Measurements from ENCODE around the gene RCBTB2. TPM values are rescaled to one million over a fixed set of nuclear protein-coding genes. Genes with fewer than 3 reads are reported as not detected.

Gene RCBTB2
- total and polyA plus RNA-seq, 2 donors (not counting 3 experiments of a cell fraction or from before 2014, with no cell fraction given) = 10.7 to 12.6 TPM

- CTCF ChIA-PET = interaction anchor here (0.5 to 1.1 kb wide), 2 partner anchors 14 to 102 kb away, joined by 3 to 5 read pairs; no protein-coding TSS in a partner anchor
- no peak overlapping the region for H2AFZ ChIP-seq (ENCODE audit: low read depth, low read length)
- FAIRE-seq (no peak), DNase-seq (ENCODE audit: low read depth, low spot score) (no peak)
- no peak overlapping the region for H3K27ac ChIP-seq (ENCODE audit: insufficient read depth, low read depth, low read length)
- H3K4me1 ChIP-seq (ENCODE audit: control insufficient read depth, extremely low read depth, insufficient read depth, low read length) = peaks cover 7% of the 10 kb centered on the region
- no peaks in the 10 kb centered on the region for H3K36me3 ChIP-seq (ENCODE audit: control insufficient read depth in 2 of 2, extremely low read depth in 1 of 2, insufficient read depth in 2 of 2, low read length in 2 of 2)
- no peaks in the 10 kb centered on the region for H4K20me1 ChIP-seq (replicated peaks; ENCODE audit: control insufficient read depth, extremely low read depth, insufficient read depth, low read length)
- intact Hi-C loops (cut with micrococcal nuclease) = no loop called here
- H3K4me3 ChIP-seq (replicated peaks in 1 of 3; ENCODE audit: insufficient read depth in 1 of 3, low read depth in 1 of 3, low read length in 3 of 3) = no peak overlapping the region
- POLR2A ChIA-PET = no interaction called here
- TF ChIP-seq JUN (IDR thresholded peaks at IDR 0.05; ENCODE audit: borderline replicate concordance, insufficient read depth, insufficient read length, low read depth) (no peak), MYC (IDR thresholded peaks at IDR 0.05; ENCODE audit: low read depth, low read length) (no peak), CTCF (IDR thresholded peaks at IDR 0.05; ENCODE audit: extremely low read depth in 1 of 2, insufficient read depth in 1 of 2, low read depth in 1 of 2, low read length in 2 of 2) (no peak), MAX (IDR thresholded peaks at IDR 0.05; ENCODE audit: insufficient read depth, insufficient read length) (no peak), POLR2AphosphoS5 (IDR thresholded peaks at IDR 0.05; ENCODE audit: insufficient read depth, low read depth, low read length) (no peak), FOS (IDR thresholded peaks at IDR 0.05; ENCODE audit: borderline replicate concordance, insufficient read depth, low read length) (no peak), POLR2A (IDR thresholded peaks at IDR 0.05; ENCODE audit: low read depth, low read length) (no peak), GATA2 (IDR thresholded peaks at IDR 0.05; ENCODE audit: insufficient read depth, insufficient read length, low read depth, low read length) (no peak), EZH2 (IDR thresholded peaks at IDR 0.05; ENCODE audit: borderline replicate concordance, low read depth, low read length, severe bottlenecking) (no peak)
- H3K9me3 ChIP-seq (replicated peaks; ENCODE audit: control insufficient read depth, insufficient read depth, low read length) = no peaks in the 10 kb centered on the region
- no peak overlapping the region for H3K4me2 ChIP-seq (ENCODE audit: insufficient read depth, low read length)
- no peaks in the 10 kb centered on the region for H3K27me3 ChIP-seq (ENCODE audit: control insufficient read depth in 2 of 2, insufficient read depth in 2 of 2, low read length in 2 of 2)
- H3K9ac ChIP-seq (replicated peaks; ENCODE audit: extremely low read depth, insufficient read depth, low read length) = no peak overlapping the region
- no peaks in the 10 kb centered on the region for H3K79me2 ChIP-seq (ENCODE audit: control insufficient read depth, insufficient read depth, low read length)
- H3K9me1 ChIP-seq (replicated peaks; ENCODE audit: control insufficient read depth, extremely low read depth, insufficient read depth, low read length) = no peaks in the 10 kb centered on the region
- dilution Hi-C loops (cut with MboI; ENCODE audit: extremely low pct_ligation_motif_present, low sequenced_read_pairs) = no loop called here
- no TSS peak for BruUV-seq (replicated peaks)
Measured at GRCh38 chr13:48478391-48478790, 54.5 kb downstream of the RCBTB2 start.

Data from endothelial cell of umbilical vein (primary cell).